Osteocyte (in vitro differentiated cells): ENCODE data around the gene LY86. TPM values are rescaled to one million over a fixed set of nuclear protein-coding genes. Genes with fewer than 3 reads are reported as not detected.

Experiments
- DNase-seq: peaks from one replicate; pipeline ENCODE4 v3.0.0; 2021; ENCODE audit warnings: mixed read lengths; ENCODE audit not compliant: unreplicated experiment; ENCODE audit errors: extremely low spot score
- H3K27ac Mint-ChIP-seq: one replicate; pipeline ENCODE4 v1.8.0; 2021; ENCODE audit warnings: mild to moderate bottlenecking, mixed read lengths; ENCODE audit not compliant: unreplicated experiment
- H3K27me3 Mint-ChIP-seq: one replicate; pipeline ENCODE4 v1.8.0; 2021; ENCODE audit warnings: mixed read lengths; ENCODE audit not compliant: unreplicated experiment
- H3K36me3 Mint-ChIP-seq: one replicate; pipeline ENCODE4 v1.8.0; 2021; ENCODE audit warnings: mixed read lengths; ENCODE audit not compliant: unreplicated experiment
- H3K4me1 Mint-ChIP-seq: one replicate; pipeline ENCODE4 v1.8.0; 2021; ENCODE audit warnings: mixed read lengths; ENCODE audit not compliant: unreplicated experiment
- H3K4me3 Mint-ChIP-seq: one replicate; pipeline ENCODE4 v1.8.0; 2021; ENCODE audit warnings: mild to moderate bottlenecking, moderate library complexity, mixed read lengths; ENCODE audit not compliant: unreplicated experiment
- H3K9me3 Mint-ChIP-seq: one replicate; pipeline ENCODE4 v1.8.0; 2021; ENCODE audit warnings: mixed read lengths; ENCODE audit not compliant: unreplicated experiment
- total RNA-seq: library from RNA; stranded (reverse); gene quantifications from 2 replicates; pipeline ENCODE4 v1.2.1, GENCODE V29; 2021
- TF ChIP-seq, protein P1 (sequence below): fragments of 200-600 bp; sonication (generic); IDR thresholded peaks from 2 replicates; pipeline ENCODE4 v1.5.0; 2021; ENCODE audit warnings: antibody characterized with exemption, mild to moderate bottlenecking, moderate library complexity

LY86 gene
- total RNA-seq, 1 donor from 2014 or later = not detected

DNA sequence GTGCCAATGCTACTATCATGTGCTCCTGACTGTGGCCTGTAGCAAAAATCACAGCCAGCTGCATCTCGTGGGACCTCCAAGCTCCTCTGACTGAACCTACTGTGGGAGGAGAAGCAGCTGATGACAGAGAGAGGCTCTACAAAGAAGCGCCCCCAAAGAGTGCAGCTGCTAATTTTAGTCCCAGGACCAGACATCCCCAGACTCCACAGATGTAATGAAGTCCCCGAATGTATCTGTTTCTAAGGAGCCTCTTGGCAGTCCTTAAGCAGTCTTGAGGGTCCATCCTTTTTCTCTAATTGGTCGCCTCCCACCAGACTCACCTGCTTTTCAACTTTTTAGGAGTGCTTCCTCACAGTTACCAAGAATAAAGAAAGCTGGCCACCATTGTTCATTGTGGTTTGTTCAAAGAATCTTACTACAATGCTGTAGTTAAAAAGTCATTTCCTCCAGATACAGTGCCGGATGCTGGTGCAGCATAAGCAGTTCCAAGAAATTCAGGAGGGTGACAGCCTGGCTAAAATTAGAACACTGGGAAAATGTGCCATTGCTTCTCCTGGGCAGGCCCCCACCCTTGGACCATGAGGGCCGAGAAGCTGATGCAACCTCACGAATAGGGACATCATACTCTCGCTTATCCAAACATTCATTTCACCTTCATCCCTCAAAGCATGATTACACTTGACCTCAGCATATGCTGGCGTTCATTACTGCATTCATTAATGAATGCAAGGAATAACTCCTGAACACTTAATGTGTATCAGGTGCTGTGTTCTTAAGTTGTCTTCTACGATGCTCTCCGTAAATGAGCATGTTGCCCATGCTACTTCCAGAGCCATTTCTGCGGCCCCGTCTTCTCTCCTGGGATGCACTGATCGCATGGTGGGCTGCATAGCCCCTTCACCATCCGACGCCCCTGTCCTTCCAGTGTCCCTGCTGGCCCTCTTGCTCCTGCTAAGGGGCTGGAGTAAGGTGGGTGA, 66.4 kb downstream of the LY86 start:
- H3K36me3 Mint-ChIP-seq = no peaks in the 10 kb centered on the region
- no peaks in the 10 kb centered on the region for H3K4me1 Mint-ChIP-seq
- no peak for DNase-seq
- no peak overlapping the region for H3K4me3 Mint-ChIP-seq
- H3K27ac Mint-ChIP-seq = no peak overlapping the region
- no peaks in the 10 kb centered on the region for H3K9me3 Mint-ChIP-seq
- peaks cover 8% of the 10 kb centered on the region for H3K27me3 Mint-ChIP-seq
- TF ChIP-seq, protein P1, sequence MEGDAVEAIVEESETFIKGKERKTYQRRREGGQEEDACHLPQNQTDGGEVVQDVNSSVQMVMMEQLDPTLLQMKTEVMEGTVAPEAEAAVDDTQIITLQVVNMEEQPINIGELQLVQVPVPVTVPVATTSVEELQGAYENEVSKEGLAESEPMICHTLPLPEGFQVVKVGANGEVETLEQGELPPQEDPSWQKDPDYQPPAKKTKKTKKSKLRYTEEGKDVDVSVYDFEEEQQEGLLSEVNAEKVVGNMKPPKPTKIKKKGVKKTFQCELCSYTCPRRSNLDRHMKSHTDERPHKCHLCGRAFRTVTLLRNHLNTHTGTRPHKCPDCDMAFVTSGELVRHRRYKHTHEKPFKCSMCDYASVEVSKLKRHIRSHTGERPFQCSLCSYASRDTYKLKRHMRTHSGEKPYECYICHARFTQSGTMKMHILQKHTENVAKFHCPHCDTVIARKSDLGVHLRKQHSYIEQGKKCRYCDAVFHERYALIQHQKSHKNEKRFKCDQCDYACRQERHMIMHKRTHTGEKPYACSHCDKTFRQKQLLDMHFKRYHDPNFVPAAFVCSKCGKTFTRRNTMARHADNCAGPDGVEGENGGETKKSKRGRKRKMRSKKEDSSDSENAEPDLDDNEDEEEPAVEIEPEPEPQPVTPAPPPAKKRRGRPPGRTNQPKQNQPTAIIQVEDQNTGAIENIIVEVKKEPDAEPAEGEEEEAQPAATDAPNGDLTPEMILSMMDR = no peak

DNA sequence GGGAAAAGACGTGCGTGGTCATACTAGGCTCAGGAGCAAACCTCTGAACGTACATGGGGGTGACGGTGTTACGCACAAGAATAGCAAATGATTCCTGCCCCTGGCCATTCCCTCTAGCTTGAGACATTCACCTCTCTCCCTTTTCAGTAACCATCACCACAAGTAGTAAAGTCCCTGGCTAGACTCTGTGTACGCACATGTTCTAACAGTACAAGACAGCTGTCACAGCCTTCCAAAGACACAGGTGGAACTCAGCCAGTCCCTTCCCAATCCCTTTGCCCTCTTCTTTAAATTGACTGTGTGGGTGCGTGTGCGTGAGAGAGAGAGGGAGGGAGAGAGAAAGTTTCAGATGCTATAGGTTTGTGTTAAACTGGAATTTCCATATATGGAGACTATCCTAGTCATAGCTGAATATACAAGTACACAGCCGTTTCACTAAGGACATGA, 67.3 kb downstream of the LY86 start:
- Mint-ChIP-seq H3K27ac (no peak overlapping the region), H3K9me3 (no peaks in the 10 kb centered on the region), H3K4me3 (no peak overlapping the region), H3K36me3 (no peaks in the 10 kb centered on the region), H3K27me3 (peaks cover 14% of the 10 kb centered on the region), H3K4me1 (no peaks in the 10 kb centered on the region)
- TF ChIP-seq, protein P1 = no peak
- no peak for DNase-seq

DNA sequence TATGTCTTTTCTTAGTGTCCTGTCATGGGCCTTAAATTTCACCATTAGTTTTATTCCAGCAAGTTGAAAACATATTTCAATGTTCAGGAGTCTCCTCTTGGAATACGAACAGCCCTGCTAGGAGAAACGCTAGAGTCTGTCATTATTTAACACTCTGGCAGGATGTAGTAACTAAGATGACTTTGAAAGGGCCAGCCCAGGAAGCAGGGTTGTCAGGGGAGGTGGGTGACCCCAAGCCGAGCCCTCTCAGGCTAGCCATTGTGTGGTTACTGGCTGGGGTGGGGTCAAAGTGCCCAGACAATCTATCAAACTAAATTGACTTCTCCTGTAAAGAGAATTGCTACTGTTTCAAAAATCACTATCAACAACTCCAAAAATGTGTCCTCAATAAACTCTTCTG, 67.8 kb downstream of the LY86 start:
- no peaks in the 10 kb centered on the region for H3K4me1 Mint-ChIP-seq
- H3K36me3 Mint-ChIP-seq = no peaks in the 10 kb centered on the region
- no peak overlapping the region for H3K27ac Mint-ChIP-seq
- H3K27me3 Mint-ChIP-seq = peaks cover 14% of the 10 kb centered on the region
- TF ChIP-seq, protein P1 = no peak
- no peak overlapping the region for H3K4me3 Mint-ChIP-seq
- no peaks in the 10 kb centered on the region for H3K9me3 Mint-ChIP-seq
- no peak for DNase-seq

DNA sequence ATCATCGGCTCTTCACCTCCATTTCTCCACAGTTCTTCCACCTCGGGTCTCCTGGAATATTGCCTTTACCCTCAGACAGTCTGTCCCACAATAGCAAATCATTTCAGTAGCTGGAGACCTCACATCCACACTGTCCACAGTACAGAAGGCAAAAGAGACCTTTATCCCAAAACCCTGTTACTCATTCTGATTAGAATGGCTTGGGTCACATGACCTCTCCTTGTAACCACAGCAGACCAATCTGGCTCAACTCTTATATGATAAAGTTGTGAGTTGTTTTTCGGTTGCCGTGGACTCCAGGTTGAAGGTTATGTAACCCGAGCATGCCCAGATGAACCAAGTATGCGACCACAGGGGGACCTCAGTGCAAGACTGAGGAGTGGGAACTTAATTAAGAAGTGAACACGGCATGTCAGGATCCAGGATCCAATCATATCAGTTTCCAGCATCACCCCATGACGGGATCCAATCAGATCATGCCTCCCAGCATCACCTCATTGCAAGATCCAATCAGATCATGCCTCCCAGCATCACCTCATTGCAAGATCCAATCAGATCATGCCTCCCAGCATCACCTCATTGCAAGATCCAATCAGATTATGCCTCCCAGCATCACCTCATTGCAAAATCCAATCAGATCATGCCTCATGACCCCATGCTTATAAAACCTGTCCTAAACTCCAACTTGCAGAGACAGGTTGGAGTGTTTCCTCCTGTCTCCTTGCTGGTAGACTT, 68.7 kb downstream of the LY86 start:
- H3K36me3 Mint-ChIP-seq = no peaks in the 10 kb centered on the region
- H3K27me3 Mint-ChIP-seq = peaks cover 14% of the 10 kb centered on the region
- TF ChIP-seq, protein P1 = no peak
- H3K4me3 Mint-ChIP-seq = no peak overlapping the region
- DNase-seq = no peak
- H3K27ac Mint-ChIP-seq = no peak overlapping the region
- no peaks in the 10 kb centered on the region for H3K4me1 Mint-ChIP-seq
- H3K9me3 Mint-ChIP-seq = no peaks in the 10 kb centered on the region

DNA sequence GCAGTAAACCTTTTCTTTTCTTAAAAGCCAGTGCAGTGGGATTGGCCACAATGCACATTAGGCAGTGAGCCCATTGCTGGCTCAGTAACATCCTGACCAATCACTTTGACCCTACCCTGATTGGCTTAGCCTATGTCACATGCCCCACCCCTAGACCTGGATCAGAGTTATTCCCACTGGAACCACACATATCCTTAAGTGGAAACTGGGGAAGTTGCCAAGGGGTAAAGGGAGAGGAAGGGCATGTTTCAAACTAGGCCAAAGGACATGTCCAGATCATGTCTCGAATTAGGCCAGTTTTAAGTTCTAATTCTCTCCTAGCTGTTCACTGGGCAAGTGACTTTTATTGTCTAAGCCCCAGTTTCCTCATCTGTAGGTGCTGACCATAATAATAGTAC, 69.3 kb downstream of the LY86 start:
- TF ChIP-seq, protein P1 = no peak
- Mint-ChIP-seq H3K4me3 (no peak overlapping the region), H3K9me3 (no peaks in the 10 kb centered on the region), H3K36me3 (no peaks in the 10 kb centered on the region), H3K27me3 (peaks cover 14% of the 10 kb centered on the region), H3K4me1 (no peaks in the 10 kb centered on the region), H3K27ac (no peak overlapping the region)
- no peak for DNase-seq
